WTC11 (cell line): ENCODE data around the gene YBEY.

ENCODE experiments used
- ATF3 ChIP-seq: sonication (generic); formaldehyde crosslinking; conservative IDR thresholded peaks from 2 replicates; pipeline ENCODE4 v1.8.1; 2022; ENCODE audit warnings: mild to moderate bottlenecking, missing genetic modification reagents
- CREB1 ChIP-seq: sonication (generic); formaldehyde crosslinking; IDR thresholded peaks from 2 replicates; pipeline ENCODE4 v1.8.0; 2023; ENCODE audit warnings: mild to moderate bottlenecking, missing genetic modification reagents
- CTCF ChIP-seq: fragments of 200-600 bp; IDR thresholded peaks from 2 replicates; pipeline ENCODE4 v1.8.0; 2022; ENCODE audit warnings: antibody characterized with exemption
- ELF4 ChIP-seq: sonication (generic); formaldehyde crosslinking; IDR thresholded peaks from 2 replicates; pipeline ENCODE4 v1.8.1; 2022; ENCODE audit warnings: low read depth, mild to moderate bottlenecking, moderate library complexity, missing genetic modification reagents
- ESRRA ChIP-seq: sonication (generic); formaldehyde crosslinking; IDR thresholded peaks from 2 replicates; pipeline ENCODE4 v1.8.1; 2022; ENCODE audit warnings: mild to moderate bottlenecking, missing genetic modification reagents, borderline replicate concordance
- FOXP1 ChIP-seq: sonication (generic); formaldehyde crosslinking; IDR thresholded peaks from 2 replicates; pipeline ENCODE4 v1.8.0; 2022; ENCODE audit warnings: missing genetic modification reagents, mild to moderate bottlenecking, moderate library complexity, borderline replicate concordance
- HMGXB4 ChIP-seq: sonication (generic); formaldehyde crosslinking; IDR thresholded peaks from 2 replicates; pipeline ENCODE4 v1.8.1; 2023; ENCODE audit warnings: mild to moderate bottlenecking, moderate library complexity, missing genetic modification reagents
- JUN ChIP-seq: sonication (generic); formaldehyde crosslinking; IDR thresholded peaks from 2 replicates; pipeline ENCODE4 v1.8.0; 2023; ENCODE audit warnings: mild to moderate bottlenecking, missing genetic modification reagents
- KAT7 ChIP-seq: sonication (generic); formaldehyde crosslinking; IDR thresholded peaks from 2 replicates; pipeline ENCODE4 v1.8.1; 2023; ENCODE audit warnings: missing genetic modification reagents, mild to moderate bottlenecking, borderline replicate concordance
- RELA ChIP-seq: sonication (generic); formaldehyde crosslinking; IDR thresholded peaks from 2 replicates; pipeline ENCODE4 v1.8.1; 2022; ENCODE audit warnings: missing genetic modification reagents, mild to moderate bottlenecking, borderline replicate concordance
- TCF7 ChIP-seq: sonication (generic); formaldehyde crosslinking; IDR thresholded peaks from 2 replicates; pipeline ENCODE4 v1.8.0; 2022; ENCODE audit warnings: mild to moderate bottlenecking, low read depth, missing genetic modification reagents, moderate library complexity
- ZNF121 ChIP-seq: sonication (generic); formaldehyde crosslinking; IDR thresholded peaks from 2 replicates; pipeline ENCODE4 v1.8.0; 2023; ENCODE audit warnings: missing genetic modification reagents
- TF ChIP-seq, protein P1 (sequence below): sonication (generic); formaldehyde crosslinking; IDR thresholded peaks from 2 replicates; pipeline ENCODE4 v1.8.1; 2022; ENCODE audit warnings: low read depth, missing genetic modification reagents, borderline replicate concordance

- TF ChIP-seq CTCF (no peak), RELA (CRISPR knock-in tag) (no peak), JUN (no peak), ZNF121 (CRISPR knock-in tag) (no peak), HMGXB4 (no peak), CREB1 (CRISPR knock-in tag) (no peak), TCF7 (CRISPR knock-in tag) (no peak), ESRRA (CRISPR knock-in tag) (no peak), KAT7 (CRISPR knock-in tag) (no peak), FOXP1 (CRISPR knock-in tag) (no peak), ELF4 (CRISPR knock-in tag) (no peak), ATF3 (CRISPR knock-in tag) (no peak)
- TF ChIP-seq, protein P1, sequence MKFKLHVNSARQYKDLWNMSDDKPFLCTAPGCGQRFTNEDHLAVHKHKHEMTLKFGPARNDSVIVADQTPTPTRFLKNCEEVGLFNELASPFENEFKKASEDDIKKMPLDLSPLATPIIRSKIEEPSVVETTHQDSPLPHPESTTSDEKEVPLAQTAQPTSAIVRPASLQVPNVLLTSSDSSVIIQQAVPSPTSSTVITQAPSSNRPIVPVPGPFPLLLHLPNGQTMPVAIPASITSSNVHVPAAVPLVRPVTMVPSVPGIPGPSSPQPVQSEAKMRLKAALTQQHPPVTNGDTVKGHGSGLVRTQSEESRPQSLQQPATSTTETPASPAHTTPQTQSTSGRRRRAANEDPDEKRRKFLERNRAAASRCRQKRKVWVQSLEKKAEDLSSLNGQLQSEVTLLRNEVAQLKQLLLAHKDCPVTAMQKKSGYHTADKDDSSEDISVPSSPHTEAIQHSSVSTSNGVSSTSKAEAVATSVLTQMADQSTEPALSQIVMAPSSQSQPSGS (CRISPR knock-in tag): no peak
Measured at GRCh38 chr21:46287541-46287940, 1.4 kb downstream of the YBEY start.
